ENCODE data around the gene CPNE5. TPM values are rescaled to one million over a fixed set of nuclear protein-coding genes. Genes with fewer than 3 reads are reported as not detected.

Gene CPNE5
- polyA plus RNA-seq, 3 donors, result 0.47 to 0.85 (median 0.82) TPM

DNA sequence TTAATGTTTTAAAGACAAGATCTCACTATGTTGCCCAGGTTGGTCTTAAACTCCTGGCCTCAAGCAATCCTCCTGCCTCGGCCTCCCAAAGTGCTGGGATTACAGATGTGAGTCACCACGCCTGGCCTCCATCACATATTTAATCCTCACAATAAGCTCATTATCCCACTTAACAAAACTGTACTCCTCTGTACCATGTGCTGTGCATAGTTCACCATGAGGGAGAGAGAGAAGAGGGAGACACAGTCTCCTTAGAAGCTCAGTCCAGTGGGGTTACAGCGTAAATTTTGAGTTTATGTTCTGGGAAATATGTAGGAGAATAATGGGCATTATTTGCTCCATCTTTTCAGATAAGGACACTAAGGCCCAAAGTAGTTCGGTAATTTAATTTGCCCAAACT, 7.9 kb upstream of the CPNE5 start:
- H3K9ac ChIP-seq (ENCODE audit: insufficient read depth, low read length, poor library complexity, severe bottlenecking), result no peak overlapping the region
- WGBS (ENCODE audit: insufficient coverage), result 100% methylated on average over 1 of the region's 4 CpGs

DNA sequence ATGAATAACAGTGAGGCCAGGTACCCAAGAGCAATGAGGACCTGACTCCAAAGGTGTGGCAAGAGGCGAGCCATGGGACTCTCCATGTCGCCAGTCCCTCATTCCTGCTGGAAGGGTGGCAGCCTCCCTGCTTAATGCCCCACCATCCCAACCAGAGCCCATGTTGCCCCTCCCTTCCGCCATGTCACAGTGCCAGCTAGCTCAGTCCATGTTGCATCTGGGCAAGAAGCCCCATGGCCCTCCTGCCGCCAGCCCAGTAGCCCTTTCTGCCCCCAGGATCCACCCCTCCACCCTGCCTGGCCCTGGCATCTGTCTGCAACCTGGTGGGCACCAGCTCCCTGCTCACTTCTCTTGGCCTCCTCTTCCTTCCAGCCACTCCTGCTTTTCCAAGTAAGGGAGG, 6.0 kb upstream of the CPNE5 start:
- peaks cover 0 to 8% of the 10 kb centered on the region in 2 donors for H3K9me3 ChIP-seq (replicated peaks in 1 of 2; ENCODE audit: control insufficient read depth in 1 of 2, insufficient read depth in 1 of 2, low read length in 2 of 2)
- no peak overlapping the region for H3K27ac Mint-ChIP-seq
- H3K9ac ChIP-seq (ENCODE audit: insufficient read depth, low read length, poor library complexity, severe bottlenecking), result no peak overlapping the region
- H3K27me3 ChIP-seq (ENCODE audit: control insufficient read depth in 2 of 2, insufficient read depth in 2 of 2, low read length in 2 of 2), result peaks cover 9 to 13% of the 10 kb centered on the region in 2 donors
- H3K27me3 Mint-ChIP-seq (ENCODE audit: low read depth in 3 of 3), result peaks cover 16 to 26% (median 24%) of the 10 kb centered on the region in 3 donors
- no peak overlapping the region for H3K27ac ChIP-seq (ENCODE audit: low read depth in 1 of 2, low read length in 2 of 2)
- H3K36me3 ChIP-seq (replicated peaks in 1 of 2; ENCODE audit: control insufficient read depth in 1 of 2, insufficient read depth in 2 of 2, low read length in 2 of 2), result no peaks in the 10 kb centered on the region
- H3K36me3 Mint-ChIP-seq, result peaks cover 2 to 8% of the 10 kb centered on the region in 2 donors
- peaks cover 0 to 6% (median 2%) of the 10 kb centered on the region in 7 donors for H3K9me3 Mint-ChIP-seq
- peaks cover 43% of the 10 kb centered on the region for H3K4me1 Mint-ChIP-seq
- H2AFZ ChIP-seq (ENCODE audit: insufficient read depth, low read depth, low read length, poor library complexity, severe bottlenecking), result no peak overlapping the region
- H3K79me2 ChIP-seq (ENCODE audit: insufficient read depth, low read length), result no peaks in the 10 kb centered on the region
- peaks cover 35 to 40% of the 10 kb centered on the region in 2 donors for H3K4me1 ChIP-seq (ENCODE audit: control insufficient read depth in 1 of 2, insufficient read depth in 2 of 2, low read length in 2 of 2)
- WGBS (ENCODE audit: insufficient coverage), result 80% methylated on average over 4 of the region's 4 CpGs
- intact Hi-C loops (cut with micrococcal nuclease), result loop anchor here in 1 of 2 donors (5.0 kb wide), 1 partner anchor 78 kb away; no protein-coding TSS in a partner anchor
- DNase-seq, result no peak
- no peak overlapping the region for H3K4me2 ChIP-seq (replicated peaks; ENCODE audit: extremely low read depth, low read length, poor library complexity, severe bottlenecking)
- no peak overlapping the region for H3K4me3 Mint-ChIP-seq
- TF ChIP-seq CTCF (IDR thresholded peaks at IDR 0.05), result no peak
- H4K20me1 ChIP-seq (ENCODE audit: insufficient read depth, low read length), result no peaks in the 10 kb centered on the region
- no peak overlapping the region for H3K4me3 ChIP-seq (replicated peaks in 1 of 3; ENCODE audit: low read depth in 2 of 3, low read length in 3 of 3)

More for the DNA sequence above, 7.9 kb upstream of the CPNE5 start:
- Mint-ChIP-seq H3K9me3 (peaks cover 4 to 14% (median 11%) of the 10 kb centered on the region in 7 donors), H3K27me3 (ENCODE audit: low read depth in 3 of 3) (peaks cover 6 to 14% (median 13%) of the 10 kb centered on the region in 3 donors), H3K36me3 (peaks cover 4 to 9% of the 10 kb centered on the region in 2 donors), H3K4me1 (peaks cover 44% of the 10 kb centered on the region), H3K27ac (no peak overlapping the region), H3K4me3 (no peak overlapping the region)
- Histone ChIP-seq H3K4me2 (replicated peaks; ENCODE audit: extremely low read depth, low read length, poor library complexity, severe bottlenecking) (no peak overlapping the region), H4K20me1 (ENCODE audit: insufficient read depth, low read length) (no peaks in the 10 kb centered on the region), H2AFZ (ENCODE audit: insufficient read depth, low read depth, low read length, poor library complexity, severe bottlenecking) (no peak overlapping the region), H3K4me3 (replicated peaks in 1 of 3; ENCODE audit: low read depth in 2 of 3, low read length in 3 of 3) (no peak overlapping the region), H3K9me3 (replicated peaks in 1 of 2; ENCODE audit: control insufficient read depth in 1 of 2, insufficient read depth in 1 of 2, low read length in 2 of 2) (peaks cover 4 to 7% of the 10 kb centered on the region in 2 donors), H3K36me3 (replicated peaks in 1 of 2; ENCODE audit: control insufficient read depth in 1 of 2, insufficient read depth in 2 of 2, low read length in 2 of 2) (no peaks in the 10 kb centered on the region), H3K27ac (ENCODE audit: low read depth in 1 of 2, low read length in 2 of 2) (no peak overlapping the region), H3K27me3 (ENCODE audit: control insufficient read depth in 2 of 2, insufficient read depth in 2 of 2, low read length in 2 of 2) (no peaks in the 10 kb centered on the region), H3K4me1 (ENCODE audit: control insufficient read depth in 1 of 2, insufficient read depth in 2 of 2, low read length in 2 of 2) (peaks cover 38 to 45% of the 10 kb centered on the region in 2 donors), H3K79me2 (ENCODE audit: insufficient read depth, low read length) (no peaks in the 10 kb centered on the region)
- intact Hi-C loops (cut with micrococcal nuclease), result loop anchor here in 1 of 2 donors (5.0 kb wide), 1 partner anchor 80 kb away; no protein-coding TSS in a partner anchor
- DNase-seq, result no peak
- TF ChIP-seq CTCF (IDR thresholded peaks at IDR 0.05), result no peak

All from CD14-positive monocyte (primary cell).